DOHH2 (cell line): Measurements from ENCODE around the gene ADAMTS8.

Experiments
- H3F3A ChIP-seq: fragments of 200-600 bp; sonication (generic), shearing (Covaris generic); 2 replicates; pipeline ENCODE4 v1.6.0; 2016; ENCODE audit warnings: antibody characterized with exemption, mild to moderate bottlenecking; ENCODE audit not compliant: control insufficient read depth, insufficient read depth
- H3K27ac ChIP-seq: fragments of 200-600 bp; sonication (generic); 2 replicates; pipeline ENCODE4 v1.5.1; 2014; ENCODE audit warnings: low read depth, mild to moderate bottlenecking, low read length, moderate library complexity
- H3K27me3 ChIP-seq: fragments of 200-600 bp; sonication (generic); 2 replicates; pipeline ENCODE4 v1.6.1; 2014; ENCODE audit warnings: mild to moderate bottlenecking, low read length, mixed read lengths; ENCODE audit not compliant: control insufficient read depth
- H3K36me3 ChIP-seq: fragments of 200-600 bp; sonication (generic); 2 replicates; pipeline ENCODE4 v1.6.1; 2014; ENCODE audit warnings: mild to moderate bottlenecking, low read length, moderate library complexity, mixed read lengths; ENCODE audit not compliant: control insufficient read depth
- H3K4me1 ChIP-seq: fragments of 200-600 bp; sonication (generic); 2 replicates; pipeline ENCODE4 v1.6.1; 2014; ENCODE audit warnings: mild to moderate bottlenecking, low read length, mixed read lengths; ENCODE audit not compliant: control insufficient read depth
- H3K4me2 ChIP-seq: fragments of 200-600 bp; sonication (generic); 2 replicates; pipeline ENCODE4 v1.6.0; 2014; ENCODE audit warnings: mild to moderate bottlenecking, low read length, moderate library complexity
- H3K4me3 ChIP-seq: fragments of 200-600 bp; sonication (generic); 2 replicates; pipeline ENCODE4 v1.5.1; 2014; ENCODE audit warnings: mild to moderate bottlenecking, low read length, mixed read lengths
- H3K79me2 ChIP-seq: fragments of 200-600 bp; sonication (generic); 2 replicates; pipeline ENCODE4 v1.6.1; 2014; ENCODE audit warnings: mild to moderate bottlenecking, low read length, mixed read lengths; ENCODE audit not compliant: control insufficient read depth
- H3K9me2 ChIP-seq: fragments of 200-600 bp; sonication (generic); replicated peaks from 2 replicates; pipeline ENCODE4 v1.6.1; 2014; ENCODE audit warnings: mild to moderate bottlenecking, low read length, mixed read lengths; ENCODE audit not compliant: control insufficient read depth
- H3K9me3 ChIP-seq: fragments of 200-600 bp; sonication (generic); 2 replicates; pipeline ENCODE4 v1.6.1; 2014; ENCODE audit warnings: antibody characterized with exemption, low read length, mixed read lengths; ENCODE audit not compliant: control insufficient read depth, insufficient read depth
- H4K20me1 ChIP-seq: fragments of 200-600 bp; sonication (generic); 2 replicates; pipeline ENCODE4 v1.6.0; 2014; ENCODE audit warnings: low read depth, mild to moderate bottlenecking, antibody characterized with exemption, low read length, moderate library complexity; ENCODE audit not compliant: control insufficient read depth, insufficient read depth
- CTCF ChIP-seq: fragments of 200-600 bp; sonication (generic); IDR thresholded peaks from one replicate; pipeline ENCODE4 v1.5.1; 2014; ENCODE audit warnings: antibody characterized with exemption, mild to moderate bottlenecking, low read depth, low read length; ENCODE audit not compliant: poor library complexity, severe bottlenecking
- EZH2phosphoT487 ChIP-seq: fragments of 200-600 bp; sonication (generic); IDR thresholded peaks from 2 replicates; pipeline ENCODE4 v1.6.1; 2017; ENCODE audit warnings: borderline replicate concordance, mild to moderate bottlenecking, antibody characterized with exemption, low read length, moderate library complexity, mixed read lengths

The ADAMTS8 gene

GRCh38 chr11:130473795-130474377 is 45.5 kb upstream of the ADAMTS8 start:
- H3K79me2 ChIP-seq: no peaks in the 10 kb centered on the region
- no peaks in the 10 kb centered on the region for H3K4me1 ChIP-seq
- no peak overlapping the region for H3K27ac ChIP-seq
- H3K27me3 ChIP-seq: no peaks in the 10 kb centered on the region
- no peaks in the 10 kb centered on the region for H3K36me3 ChIP-seq
- H3K9me3 ChIP-seq: no peaks in the 10 kb centered on the region
- TF ChIP-seq CTCF (no peak), EZH2phosphoT487 (no peak)
- no peak overlapping the region for H3K4me3 ChIP-seq
- no peaks in the 10 kb centered on the region for H3F3A ChIP-seq
- no peaks in the 10 kb centered on the region for H3K9me2 ChIP-seq
- H4K20me1 ChIP-seq: no peaks in the 10 kb centered on the region
- no peak overlapping the region for H3K4me2 ChIP-seq

DNA sequence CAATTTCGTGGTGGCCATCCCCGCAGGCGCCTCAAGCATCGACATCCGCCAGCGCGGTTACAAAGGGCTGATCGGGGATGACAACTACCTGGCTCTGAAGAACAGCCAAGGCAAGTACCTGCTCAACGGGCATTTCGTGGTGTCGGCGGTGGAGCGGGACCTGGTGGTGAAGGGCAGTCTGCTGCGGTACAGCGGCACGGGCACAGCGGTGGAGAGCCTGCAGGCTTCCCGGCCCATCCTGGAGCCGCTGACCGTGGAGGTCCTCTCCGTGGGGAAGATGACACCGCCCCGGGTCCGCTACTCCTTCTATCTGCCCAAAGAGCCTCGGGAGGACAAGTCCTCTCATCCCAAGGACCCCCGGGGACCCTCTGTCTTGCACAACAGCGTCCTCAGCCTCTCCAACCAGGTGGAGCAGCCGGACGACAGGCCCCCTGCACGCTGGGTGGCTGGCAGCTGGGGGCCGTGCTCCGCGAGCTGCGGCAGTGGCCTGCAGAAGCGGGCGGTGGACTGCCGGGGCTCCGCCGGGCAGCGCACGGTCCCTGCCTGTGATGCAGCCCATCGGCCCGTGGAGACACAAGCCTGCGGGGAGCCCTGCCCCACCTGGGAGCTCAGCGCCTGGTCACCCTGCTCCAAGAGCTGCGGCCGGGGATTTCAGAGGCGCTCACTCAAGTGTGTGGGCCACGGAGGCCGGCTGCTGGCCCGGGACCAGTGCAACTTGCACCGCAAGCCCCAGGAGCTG is 44.8 kb upstream of the ADAMTS8 start:
- Histone ChIP-seq H3K27me3 (no peaks in the 10 kb centered on the region), H3K4me1 (no peaks in the 10 kb centered on the region), H3K4me2 (no peak overlapping the region), H3K9me2 (no peaks in the 10 kb centered on the region), H3K79me2 (no peaks in the 10 kb centered on the region), H4K20me1 (no peaks in the 10 kb centered on the region), H3K36me3 (no peaks in the 10 kb centered on the region), H3F3A (no peaks in the 10 kb centered on the region), H3K4me3 (no peak overlapping the region), H3K9me3 (no peaks in the 10 kb centered on the region), H3K27ac (no peak overlapping the region)
- no peak for TF ChIP-seq EZH2phosphoT487
- no peak for TF ChIP-seq CTCF

GRCh38 chr11:130472434-130472961 is 44.1 kb upstream of the ADAMTS8 start:
- Histone ChIP-seq H3K27ac (no peak overlapping the region), H3K79me2 (no peaks in the 10 kb centered on the region), H3K36me3 (no peaks in the 10 kb centered on the region), H3K27me3 (no peaks in the 10 kb centered on the region), H3K9me2 (no peaks in the 10 kb centered on the region), H3K4me2 (no peak overlapping the region), H3K4me3 (no peak overlapping the region), H4K20me1 (no peaks in the 10 kb centered on the region), H3K4me1 (no peaks in the 10 kb centered on the region), H3K9me3 (no peaks in the 10 kb centered on the region), H3F3A (no peaks in the 10 kb centered on the region)
- TF ChIP-seq EZH2phosphoT487 (no peak), CTCF (no peak)
